HG03460 (cell line): ENCODE results near the gene B4GALNT4.
"Not testable (repeated sequence)": the region's sequence is repeated elsewhere in the genome, so short reads cannot be mapped to it uniquely, and the experiment has no call there.

Experiments used
- ATAC-seq: cut with Tn5 transposase; IDR thresholded peaks from one replicate; pipeline ENCODE4 v1.9.1; 2021; ENCODE audit not compliant: unreplicated experiment

Gene B4GALNT4

DNA sequence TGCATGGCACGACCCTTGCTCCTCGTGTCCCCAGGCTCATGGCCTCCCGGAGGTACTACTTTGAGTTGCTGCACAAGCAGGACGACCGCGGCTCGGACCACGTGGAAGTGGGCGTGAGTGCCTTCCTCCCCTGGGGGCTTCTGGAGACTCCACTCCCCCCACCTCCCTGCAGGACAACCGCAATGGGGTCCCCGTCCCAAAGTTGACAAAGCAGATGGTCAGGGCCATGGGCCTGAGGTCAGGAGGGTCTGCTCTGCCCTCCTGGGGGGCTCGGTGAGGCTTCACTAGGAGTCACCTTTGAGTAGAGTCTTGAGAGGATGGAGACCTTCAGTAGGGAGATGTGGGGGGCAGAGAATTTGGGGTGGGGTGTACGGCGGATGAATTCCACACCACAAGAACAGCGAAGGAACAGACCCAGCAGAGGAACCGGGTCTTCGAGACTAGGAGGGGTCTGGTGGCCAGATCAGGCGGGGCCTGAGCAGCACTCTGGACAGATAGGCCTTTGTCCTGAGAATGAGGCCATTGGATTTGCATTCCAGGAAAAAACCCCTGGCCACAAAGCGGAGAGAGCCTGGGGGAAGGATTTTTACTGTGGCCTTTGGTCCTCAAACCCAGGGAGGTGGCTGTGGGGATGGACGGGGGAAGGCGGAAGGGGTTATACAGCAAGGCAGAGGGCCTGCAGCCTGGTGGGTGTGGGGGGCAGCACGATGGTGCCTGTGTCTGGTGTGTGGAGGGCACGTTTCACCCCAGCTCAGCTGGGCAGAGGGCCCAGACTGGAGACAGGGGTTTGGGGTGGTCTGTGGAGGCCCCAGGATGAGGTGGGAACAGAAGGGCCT is 4.6 kb downstream of the B4GALNT4 start:
- no peak for ATAC-seq

DNA sequence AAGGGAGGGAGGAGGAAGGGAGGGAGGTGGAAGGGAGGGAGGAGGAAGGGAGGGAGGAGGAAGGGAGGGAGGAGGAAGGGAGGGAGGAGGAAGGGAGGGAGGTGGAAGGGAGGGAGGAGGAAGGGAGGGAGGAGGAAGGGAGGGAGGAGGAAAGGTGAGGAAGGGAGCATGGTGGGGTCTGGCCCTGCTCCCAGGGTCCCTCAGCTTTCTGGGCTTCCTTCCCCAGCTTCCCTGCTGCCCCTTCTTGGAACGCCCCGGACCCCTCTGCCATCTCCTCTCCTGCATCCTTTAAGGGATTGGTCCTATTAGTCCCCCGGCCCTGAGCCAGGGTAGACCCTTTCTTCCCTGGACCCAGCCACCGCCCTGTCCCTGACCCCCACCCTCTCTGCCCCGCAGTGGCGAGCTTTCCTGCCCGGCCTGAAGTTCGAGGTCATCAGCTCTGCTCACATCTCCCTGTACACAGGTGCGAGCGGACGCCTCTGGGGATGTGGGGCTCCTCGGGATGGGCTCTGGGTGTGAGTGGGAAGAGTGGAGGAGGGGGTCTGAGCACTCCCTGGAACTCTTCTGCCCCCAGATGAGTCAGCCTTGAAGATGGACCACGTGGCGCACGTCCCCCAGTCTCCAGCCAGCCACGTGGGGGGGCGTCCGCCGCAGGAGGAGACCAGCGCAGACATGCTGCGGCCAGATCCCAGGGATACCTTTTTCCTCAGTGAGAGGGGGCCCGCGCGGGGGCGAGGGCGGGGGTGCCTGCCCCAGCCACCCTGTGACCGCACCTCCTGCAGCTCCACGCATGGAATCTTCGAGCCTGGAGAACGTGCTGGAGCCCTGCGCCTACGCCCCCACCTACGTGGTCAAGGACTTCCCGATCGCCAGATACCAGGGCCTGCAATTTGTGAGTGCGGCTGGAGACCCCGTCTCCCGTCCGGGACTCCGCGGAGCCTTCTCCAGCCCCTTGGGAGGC is 6.0 kb downstream of the B4GALNT4 start:
- no peak for ATAC-seq

DNA sequence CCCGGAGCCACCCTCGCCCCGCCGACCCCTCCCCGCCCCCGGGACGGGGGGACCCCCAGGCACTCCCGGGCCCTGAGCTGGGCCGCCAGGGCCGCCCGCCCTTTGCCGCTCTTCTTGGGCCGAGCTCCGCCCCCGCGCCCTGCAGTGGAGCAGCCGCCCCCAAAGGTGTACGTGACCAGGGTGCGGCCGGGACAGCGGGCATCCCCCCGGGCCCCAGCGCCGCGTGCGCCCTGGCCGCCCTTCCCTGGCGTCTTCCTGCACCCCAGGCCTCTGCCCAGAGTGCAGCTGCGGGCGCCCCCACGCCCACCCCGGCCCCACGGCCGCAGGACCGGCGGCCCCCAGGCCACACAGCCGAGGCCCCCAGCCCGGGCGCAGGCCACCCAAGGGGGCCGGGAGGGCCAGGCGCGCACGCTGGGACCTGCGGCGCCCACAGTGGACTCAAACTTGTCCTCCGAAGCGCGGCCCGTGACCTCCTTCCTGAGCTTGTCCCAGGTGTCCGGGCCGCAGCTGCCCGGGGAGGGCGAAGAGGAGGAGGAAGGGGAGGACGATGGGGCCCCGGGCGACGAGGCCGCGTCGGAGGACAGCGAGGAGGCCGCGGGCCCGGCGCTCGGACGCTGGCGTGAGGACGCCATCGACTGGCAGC is 7.4 kb downstream of the B4GALNT4 start:
- no peak for ATAC-seq

DNA sequence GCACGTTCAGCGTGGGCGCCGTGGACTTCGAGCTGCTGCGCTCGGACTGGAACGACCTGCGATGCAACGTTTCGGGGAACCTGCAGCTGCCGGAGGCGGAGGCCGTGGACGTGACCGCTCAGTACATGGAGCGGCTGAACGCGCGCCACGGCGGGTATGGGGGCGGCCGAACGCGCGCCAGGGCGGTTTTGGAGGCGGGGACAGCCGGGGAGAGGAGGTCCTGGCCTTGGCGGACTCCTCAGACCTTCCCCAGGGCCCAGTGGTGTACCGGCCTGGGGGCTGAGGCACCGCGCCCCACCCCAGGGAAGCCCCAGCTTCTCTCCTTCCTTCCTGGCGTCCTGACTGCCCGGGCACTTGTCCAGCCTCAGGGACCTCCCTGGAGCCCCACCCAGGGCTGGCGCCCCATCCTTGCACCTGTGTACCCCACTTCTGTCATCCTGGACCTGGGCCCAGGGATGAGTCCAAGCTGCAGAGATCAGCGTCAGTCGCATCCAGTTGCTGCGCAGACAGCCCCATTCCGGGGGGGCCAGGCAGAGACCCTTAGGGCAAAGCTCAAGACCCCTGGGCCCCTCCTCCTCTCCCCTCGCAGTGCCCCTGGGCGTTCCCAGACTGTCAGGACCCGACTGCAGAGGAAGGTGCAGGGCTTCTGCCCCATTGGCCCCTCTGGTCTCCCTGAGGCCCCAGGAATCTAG is 8.0 kb downstream of the B4GALNT4 start:
- no peak for ATAC-seq

DNA sequence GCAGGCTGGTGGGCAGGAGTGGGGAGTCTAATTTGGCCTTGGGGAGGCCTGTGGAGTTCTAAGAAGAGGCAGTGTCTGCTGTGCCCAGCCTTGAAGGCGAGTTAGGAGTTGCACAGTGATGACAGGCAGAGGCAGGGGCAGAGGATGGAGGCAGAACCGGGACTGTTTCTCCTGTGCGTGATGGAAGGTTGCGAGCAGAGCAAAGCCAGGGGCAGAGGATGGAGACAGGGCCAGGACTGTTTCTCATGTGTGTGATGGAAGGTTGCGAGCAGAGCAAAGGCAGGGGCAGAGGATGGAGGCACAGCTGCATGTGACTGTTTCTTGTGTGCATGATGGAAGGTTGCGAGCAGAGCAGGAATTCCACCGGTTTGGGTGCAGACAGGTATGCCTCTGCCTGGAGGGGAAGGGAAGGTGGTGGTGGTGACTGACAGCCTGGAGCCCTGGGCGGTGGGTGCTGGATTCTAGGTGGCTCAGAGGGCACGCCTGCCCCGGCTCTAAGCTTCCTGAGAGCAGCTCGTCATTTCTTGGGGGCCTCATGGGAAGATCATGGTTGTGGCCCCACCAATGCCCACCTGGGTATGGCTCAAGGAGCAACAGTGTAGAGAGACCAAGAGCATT is 8.7 kb downstream of the B4GALNT4 start:
- ATAC-seq = no peak

DNA sequence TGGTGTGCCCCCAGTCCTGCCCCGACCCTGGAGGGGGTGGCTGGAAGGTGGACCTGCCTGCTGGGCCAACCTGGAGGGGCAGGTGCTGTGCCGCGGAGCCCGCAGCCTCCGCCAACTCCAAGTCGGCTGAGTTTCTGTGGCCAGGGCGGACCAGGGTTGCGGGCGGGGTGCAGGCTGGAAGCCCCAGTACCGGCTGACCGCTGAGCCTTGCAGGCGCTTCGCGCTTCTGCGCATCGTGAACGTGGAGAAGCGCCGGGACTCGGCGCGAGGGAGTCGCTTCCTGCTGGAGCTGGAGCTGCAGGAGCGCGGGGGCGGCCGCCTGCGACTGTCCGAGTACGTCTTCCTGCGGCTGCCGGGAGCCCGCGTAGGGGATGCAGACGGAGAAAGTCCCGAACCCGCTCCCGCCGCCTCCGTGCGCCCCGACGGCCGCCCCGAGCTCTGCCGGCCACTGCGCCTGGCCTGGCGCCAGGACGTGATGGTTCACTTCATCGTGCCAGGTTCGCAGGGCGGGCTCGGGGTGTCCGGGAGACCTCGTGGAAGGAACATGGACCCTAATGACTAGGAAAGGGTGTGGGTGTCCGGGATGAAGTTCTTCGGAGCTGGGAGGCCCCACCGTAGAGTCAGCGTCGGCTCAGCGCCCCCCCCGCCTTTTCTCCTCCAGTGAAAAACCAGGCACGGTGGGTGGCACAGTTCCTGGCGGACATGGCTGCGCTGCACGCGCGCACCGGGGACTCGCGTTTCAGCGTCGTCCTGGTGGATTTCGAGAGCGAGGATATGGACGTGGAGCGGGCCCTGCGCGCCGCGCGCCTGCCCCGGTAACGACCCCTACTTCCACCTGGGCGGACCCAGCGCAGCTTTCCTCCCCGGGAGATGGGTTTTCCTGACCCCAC is 10.2 kb downstream of the B4GALNT4 start:
- ATAC-seq = no peak

DNA sequence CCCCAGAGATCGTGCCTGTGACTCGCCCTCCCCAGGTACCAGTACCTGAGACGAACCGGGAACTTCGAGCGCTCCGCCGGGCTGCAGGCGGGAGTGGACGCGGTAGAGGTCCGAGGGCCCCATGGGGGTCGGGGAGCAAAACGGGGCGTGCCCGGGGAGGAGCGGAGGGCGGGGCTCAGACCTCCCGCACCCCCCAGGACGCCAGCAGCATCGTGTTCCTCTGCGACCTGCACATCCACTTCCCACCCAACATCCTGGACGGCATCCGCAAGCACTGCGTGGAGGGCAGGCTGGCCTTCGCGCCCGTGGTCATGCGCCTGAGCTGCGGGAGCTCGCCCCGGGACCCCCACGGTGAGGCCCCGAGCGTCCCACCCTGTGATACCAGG is 10.8 kb downstream of the B4GALNT4 start:
- no peak for ATAC-seq

DNA sequence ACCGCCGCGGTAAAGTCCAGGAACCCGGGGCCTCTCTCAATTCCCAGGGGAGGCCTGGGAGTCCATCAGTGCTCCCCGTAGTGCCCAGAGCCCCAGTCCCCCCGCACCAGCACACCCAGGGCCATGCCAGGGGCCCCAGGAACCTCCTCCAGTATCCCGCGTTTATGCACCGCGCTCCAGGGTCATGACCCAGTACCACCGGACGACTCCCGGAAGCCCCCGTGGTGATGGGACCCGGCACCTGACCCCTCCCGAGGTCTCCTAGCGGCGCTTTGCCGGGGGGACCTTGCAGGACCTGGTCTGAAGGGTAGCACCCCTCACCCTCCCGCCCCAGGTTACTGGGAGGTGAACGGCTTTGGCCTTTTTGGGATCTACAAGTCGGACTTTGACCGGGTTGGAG is 11.2 kb downstream of the B4GALNT4 start:
- no peak for ATAC-seq

DNA sequence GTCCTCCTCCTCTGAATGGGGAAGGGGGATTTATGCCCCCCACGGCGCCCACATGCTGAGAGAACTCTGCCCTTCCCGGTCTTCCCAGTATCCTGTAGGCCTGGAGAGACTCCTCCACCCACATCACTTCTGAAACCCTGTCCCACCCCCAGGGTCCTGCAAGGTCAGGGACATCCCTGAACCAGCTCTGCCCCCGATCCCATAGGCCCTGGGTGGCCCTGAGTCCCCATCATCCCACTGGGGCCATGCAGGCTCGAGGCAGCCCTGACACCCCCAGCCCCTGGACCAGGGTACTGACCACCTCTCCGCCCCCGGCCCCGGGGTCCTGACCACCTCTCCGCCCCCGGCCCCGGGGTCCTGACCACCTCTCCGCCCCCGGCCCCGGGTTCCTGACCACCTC is 11.7 kb downstream of the B4GALNT4 start:
- ATAC-seq = no peak

DNA sequence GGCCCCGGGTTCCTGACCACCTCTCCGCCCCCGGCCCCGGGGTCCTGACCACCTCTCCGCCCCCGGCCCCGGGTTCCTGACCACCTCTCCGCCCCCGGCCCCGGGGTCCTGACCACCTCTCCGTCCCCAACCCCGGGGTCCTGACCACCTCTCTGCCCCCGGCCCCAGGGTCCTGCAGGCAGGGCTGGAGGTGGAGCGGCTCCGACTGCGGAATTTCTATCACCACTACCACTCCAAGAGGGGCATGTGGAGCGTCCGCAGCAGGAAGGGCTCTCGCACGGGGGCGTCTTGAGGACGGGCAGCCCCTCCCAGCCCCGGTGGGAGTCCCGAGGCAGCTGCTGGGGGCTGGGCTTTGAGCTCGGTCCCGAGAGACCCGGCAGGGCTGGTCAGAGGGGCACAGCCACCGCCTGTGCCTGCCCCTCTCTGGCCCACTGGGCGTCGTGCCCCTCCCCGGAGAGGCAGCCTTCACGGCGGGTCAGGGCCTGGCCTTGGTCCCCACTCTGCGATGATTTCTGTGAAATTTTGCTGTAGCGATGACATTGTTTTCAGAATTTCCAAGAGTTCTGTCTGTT is 12.3 kb downstream of the B4GALNT4 start:
- no peak for ATAC-seq

DNA sequence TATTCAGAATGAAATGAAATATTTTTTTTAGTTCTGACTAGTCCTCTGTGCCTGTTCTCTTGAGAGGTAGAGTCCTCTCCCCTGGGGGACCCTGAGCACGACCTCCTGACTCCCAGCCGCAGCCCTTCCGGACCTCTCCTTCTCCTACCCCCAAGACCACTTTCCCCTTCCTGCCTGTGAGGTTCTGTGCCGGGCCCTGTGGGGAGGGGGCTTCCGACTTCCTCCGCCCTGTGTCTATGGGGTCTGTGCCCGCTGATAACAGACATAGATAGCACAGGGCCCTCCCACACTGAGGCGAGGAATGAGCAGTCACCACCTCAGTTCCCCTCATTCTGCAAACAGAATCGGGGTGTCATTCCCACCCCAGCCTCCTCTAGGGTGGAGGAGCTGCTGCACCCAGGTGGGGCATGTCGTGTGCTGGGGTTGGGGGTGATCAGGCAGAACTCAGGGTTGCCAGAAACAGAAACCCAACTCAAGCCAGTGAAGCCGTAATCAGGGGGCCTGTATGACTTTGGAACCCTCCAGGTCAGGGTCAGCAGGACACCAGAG is 12.9 kb downstream of the B4GALNT4 start:
- ATAC-seq = no peak

DNA sequence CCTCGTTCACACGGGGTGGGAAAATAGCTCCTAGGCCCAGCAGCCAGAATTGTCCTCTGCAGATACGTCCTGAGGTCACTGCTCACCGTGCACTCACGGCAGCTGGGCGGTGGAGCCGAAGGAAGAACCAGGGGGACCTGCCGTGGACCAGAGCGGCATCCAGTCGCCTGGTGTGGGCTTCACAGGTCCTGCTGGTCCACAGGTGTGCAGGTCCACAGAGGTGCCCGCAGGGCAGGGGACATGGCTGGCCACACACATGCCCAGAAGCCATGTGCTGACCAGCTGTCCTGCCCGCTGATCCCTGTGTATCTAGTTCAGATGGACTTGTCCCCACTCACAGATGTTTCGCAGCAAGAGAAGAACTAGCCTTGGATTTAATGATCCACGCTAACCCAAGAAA is 14.1 kb downstream of the B4GALNT4 start:
- no peak for ATAC-seq

DNA sequence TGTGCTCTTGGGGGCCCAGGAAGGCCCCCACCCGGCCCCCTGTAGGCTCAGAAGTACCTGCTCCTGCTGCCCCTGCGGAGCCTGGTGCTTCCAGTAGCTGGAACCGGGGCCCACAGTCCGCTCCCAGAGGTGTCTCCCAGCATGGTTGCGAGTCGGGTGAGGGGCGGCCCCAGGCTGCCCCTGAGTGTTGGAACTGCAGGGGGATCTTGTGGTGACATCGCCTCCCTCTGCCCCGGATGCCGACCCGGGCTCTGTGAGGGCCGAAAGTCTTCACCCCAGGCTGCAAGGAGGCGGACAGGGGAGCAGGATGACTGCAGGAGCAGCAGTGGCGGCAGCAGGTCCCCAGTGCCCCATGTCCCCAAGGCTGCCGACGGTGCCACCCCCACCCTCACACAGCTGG is 15.2 kb downstream of the B4GALNT4 start:
- ATAC-seq = no peak

DNA sequence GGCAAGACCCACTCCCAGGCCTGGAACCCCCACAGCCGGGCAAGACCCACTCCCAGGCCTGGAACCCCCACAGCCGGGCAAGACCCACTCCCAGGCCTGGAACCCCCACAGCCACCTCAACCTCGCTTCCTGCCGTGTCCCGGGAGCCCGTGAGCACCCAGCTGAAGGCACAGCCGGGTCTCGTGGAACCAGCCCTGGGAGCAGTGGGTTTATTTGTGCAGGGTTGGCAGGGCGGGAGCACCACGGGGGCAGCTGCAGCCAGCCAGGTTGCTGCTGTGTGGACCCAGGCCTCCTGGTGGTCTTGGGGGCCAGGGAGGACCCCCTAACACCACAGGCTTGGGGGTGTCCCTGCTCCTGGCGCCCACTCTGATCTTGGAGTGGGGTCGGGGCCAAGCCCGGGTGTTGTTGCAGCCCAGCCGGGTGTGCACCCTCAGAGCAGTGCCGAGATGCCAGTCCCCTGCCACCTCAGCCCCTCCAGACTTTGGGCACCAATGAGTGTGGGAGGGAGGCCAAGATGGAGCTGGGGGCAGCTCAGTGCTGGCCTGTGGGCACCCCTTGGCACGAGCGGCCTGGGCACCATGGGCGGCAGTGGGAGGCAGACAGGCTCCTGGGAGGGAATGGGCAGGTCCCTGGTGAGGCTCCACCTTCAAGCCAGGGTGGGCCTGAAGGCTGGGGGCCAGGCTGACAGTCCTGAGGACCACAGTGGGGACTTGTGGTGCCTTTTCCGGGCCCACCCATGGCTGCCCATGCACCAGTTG is 16.5 kb downstream of the B4GALNT4 start:
- no peak for ATAC-seq

DNA sequence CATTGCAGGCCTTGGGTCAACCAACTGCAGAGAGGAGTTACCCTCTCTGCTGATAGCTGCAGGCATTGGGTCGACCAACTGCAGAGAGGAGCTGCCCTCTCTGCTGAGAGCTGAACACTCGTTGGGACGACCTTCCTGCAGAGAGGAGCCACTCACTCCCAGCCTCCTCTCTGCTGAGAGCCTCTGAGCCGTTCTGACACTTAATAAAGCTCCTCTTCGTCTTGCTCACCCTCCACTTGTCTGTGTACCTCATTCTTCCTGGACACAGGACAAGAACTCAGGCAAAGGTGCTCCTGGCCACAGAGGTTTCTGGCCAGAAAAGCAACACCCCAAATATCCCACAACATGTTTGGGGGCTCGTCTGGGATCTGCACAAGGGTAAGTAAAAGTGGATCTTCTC is 17.2 kb downstream of the B4GALNT4 start:
- no peak for ATAC-seq

DNA sequence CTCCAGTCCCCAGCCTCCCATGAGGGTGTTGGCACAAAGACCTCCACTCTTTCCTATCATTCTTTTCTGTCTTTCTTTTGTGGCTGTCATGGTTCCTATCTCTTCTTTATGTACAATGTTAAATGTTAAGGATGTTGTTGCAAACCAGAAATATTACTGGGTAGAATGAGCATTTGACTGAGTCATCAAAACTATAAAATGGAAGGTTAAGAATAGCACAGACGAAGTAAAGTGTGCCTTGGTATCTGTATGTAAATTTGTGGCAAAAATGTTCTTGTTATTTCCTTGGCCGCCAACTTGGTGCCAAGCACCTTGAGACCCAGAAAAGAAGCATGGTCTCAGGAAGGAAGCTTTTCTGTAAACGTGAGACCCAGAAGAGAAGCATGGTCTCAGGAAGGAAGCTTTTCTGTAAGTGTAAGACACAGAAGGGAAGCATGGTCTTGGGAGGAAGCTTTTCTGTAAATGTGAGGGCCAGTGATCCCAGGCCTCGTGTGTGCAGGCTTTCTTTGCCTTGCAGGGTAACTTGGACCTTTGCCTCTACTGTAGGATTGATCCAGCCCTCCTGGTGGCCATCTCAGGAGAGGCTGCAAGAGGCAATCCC is 18.0 kb downstream of the B4GALNT4 start:
- ATAC-seq = no peak

DNA sequence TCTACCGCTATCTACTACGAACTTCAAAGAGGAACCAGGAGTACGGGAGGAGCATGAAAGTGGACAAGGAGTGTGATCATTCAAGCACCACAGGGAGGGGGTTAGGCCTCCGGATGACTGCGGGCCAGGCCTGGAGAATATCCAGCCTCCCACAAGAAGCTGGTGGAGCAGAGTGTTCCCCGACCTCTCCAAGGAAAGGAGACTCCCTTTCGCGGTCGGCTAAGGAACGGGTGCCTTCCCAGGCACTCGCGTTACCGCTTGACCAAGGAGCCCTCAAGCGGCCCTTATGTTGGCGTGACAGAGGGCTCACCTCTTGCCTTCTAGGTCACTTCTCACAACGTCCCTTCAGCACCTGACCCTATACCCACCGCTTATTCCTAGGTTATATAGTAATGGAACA is 20.1 kb downstream of the B4GALNT4 start:
- ATAC-seq = not testable (repeated sequence)

DNA sequence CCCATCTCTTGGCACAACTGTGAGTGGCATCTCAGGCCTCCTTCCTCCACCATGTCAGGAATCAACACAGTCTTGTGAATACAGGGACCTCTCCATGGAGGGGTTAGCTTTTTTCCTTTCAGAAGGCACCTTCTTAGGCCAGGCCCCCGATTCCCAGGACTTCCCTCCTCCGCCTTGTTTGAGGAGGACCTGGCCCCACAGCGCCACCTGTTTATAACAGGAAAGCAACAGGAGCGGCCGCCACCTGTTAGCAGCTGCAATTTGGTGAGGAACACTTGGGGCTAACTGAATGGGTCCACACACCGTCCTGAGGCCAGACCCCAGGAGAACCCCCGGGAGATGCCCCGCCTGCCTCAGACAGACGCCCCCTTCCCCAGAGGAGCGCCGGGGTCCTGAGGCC is 20.9 kb downstream of the B4GALNT4 start:
- no peak for ATAC-seq
